Stimulated activated CD8-positive, alpha-beta memory T cell treated with anti-CD3 and anti-CD28 coated beads, Interleukin-2, amount 100 ng/mL, for 48 hours (primary cell): ENCODE data around the gene TMEM63A.
A peak's percentile ranks its signal among the peaks of the same experiment; 100 is the strongest.
"Not testable (repeated sequence)": the region's sequence is repeated elsewhere in the genome, so short reads cannot be mapped to it uniquely, and the experiment has no call there.

ENCODE experiments used
- DNase-seq, 2 donors: peaks; one replicate each; pipeline ENCODE4 v3.0.0-alpha.2; 2020; ENCODE audit warnings: low read depth in 2 of 2

The TMEM63A gene

DNA sequence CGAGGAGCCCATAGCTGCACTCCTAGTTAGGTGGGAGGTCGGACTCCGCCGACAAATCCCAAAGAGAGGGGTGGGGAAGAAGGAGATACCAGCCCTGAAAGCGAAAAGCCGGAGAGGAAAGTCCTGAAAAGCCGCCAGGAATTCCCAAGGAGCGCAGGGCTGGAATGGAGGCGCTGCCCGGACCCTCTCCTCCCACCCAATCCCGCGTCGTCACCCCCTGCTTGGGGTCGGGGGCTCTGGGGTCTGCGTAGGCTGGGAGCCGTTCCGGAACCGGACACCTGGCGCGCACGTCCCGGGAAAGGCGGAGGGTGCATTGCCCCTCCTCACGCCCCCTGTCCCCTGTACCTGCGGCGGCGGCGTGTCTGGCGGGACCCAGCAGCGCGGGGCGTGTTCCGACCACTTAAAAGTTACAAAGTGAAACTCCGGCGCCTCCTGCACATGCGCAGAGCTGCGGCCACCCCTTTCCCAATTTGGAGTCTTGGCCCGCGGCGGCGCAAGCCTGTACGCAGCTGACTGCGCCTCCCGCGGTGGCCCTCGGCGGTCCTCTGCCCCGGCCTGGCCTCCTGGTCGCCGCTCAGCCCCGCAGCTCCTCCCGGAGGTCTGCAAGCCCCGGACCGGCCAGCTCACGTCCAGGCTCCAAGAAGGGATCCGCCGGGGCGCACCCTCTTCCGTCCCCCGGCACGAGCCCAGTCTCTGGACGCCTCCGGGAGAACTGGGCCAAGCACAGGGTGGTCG, at the start of gene TMEM63A:
TSS of gene TMEM63A (minus strand) at position 422 of the 735 bp plus-strand sequence. CDS start 4,800 bp downstream, outside the sequence.
- DNase-seq = peak; percentile 82 to 84

DNA sequence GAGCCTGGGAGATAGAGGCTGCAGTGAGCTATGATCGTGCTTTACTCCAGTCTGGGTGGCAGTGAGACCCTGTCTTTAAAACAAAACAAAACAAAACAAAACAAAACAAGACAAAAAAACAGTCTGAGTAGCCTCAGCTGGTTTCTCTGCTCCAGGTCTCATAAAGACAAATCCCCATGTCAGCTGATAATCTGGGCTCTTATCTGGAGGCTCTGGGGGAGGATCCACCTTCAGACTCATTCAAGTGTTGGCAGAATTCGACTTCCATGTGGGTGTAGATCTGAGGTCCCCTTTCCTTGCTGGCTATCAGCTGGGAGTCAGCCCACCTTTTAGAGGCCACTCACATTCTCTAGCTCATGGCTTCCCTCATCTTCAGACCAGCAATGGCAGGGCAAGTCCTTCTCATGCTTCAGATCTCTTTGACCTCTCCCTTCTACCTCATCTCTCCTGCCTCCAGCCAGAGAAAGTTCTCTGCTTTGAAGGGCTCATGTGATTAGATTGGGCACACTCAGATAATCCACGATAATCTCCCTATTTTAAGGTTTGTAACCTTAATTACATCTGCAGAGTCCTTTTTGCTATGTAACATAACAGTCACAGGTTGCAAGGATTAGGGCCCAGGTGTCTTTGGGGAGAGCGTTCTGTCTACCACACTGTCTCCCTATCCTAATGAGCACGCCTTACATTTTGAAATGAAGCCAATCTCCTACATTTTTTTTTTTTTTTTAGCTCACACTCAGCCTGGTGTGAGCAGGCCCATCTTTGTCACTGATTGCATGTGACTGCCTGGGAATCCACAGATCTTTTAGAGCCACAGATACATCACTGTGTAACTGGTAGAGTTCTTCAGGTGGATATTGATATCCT, 49.3 kb upstream of the TMEM63A start:
- no peak for DNase-seq

GRCh38 chr1:225930566-225930965, 48.4 kb upstream of the TMEM63A start:
- DNase-seq = no peak

DNA sequence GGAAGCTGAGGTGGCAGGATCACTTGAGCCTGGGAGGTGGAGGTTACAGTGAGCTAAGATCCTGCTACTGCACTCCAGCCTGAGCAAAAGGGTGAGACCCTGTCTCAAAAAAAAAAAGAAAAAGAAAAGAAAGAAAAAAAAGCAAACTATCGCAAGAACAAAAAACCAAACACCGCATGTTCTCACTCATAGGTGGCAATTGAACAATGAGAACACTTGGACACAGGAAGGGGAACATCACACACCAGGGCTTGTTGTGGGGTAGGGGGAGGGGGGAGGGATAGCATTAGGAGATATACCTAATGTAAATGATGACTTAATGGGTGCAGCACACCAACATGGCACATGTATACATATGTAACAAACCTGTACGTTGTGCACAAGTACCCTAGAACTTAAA, 47.3 kb upstream of the TMEM63A start:
- DNase-seq = not testable (repeated sequence)

GRCh38 chr1:225928186-225929175, 46.3 kb upstream of the TMEM63A start:
- no peak for DNase-seq

- DNase-seq = no peak
These were observed 44.5 kb upstream of the TMEM63A start for GRCh38 chr1:225926551-225927113.

- DNase-seq = peak; percentile 92 to 93
These were observed 41.7 kb upstream of the TMEM63A start, which contains the start of gene PYCR2 for GRCh38 chr1:225923692-225924555. TSS of gene PYCR2 (minus strand) at chr1:225924250. CDS start at chr1:225924110, 140 bp downstream.

DNA sequence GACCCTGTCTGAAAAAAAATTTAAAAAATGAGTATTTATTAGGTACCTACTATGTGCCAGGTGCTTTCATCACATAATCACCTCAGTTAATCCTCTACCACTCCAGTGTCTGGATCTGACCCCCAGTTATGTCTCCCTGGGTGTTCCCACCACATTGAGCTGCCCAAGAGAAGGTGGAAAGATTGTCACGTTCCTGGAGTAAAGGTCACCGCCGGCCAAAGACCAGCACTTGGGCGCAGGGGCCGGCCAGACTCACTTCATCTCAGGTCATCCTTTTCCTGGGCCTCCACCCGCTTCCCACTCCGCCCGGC, 41.2 kb upstream of the TMEM63A start:
- DNase-seq = no peak

DNA sequence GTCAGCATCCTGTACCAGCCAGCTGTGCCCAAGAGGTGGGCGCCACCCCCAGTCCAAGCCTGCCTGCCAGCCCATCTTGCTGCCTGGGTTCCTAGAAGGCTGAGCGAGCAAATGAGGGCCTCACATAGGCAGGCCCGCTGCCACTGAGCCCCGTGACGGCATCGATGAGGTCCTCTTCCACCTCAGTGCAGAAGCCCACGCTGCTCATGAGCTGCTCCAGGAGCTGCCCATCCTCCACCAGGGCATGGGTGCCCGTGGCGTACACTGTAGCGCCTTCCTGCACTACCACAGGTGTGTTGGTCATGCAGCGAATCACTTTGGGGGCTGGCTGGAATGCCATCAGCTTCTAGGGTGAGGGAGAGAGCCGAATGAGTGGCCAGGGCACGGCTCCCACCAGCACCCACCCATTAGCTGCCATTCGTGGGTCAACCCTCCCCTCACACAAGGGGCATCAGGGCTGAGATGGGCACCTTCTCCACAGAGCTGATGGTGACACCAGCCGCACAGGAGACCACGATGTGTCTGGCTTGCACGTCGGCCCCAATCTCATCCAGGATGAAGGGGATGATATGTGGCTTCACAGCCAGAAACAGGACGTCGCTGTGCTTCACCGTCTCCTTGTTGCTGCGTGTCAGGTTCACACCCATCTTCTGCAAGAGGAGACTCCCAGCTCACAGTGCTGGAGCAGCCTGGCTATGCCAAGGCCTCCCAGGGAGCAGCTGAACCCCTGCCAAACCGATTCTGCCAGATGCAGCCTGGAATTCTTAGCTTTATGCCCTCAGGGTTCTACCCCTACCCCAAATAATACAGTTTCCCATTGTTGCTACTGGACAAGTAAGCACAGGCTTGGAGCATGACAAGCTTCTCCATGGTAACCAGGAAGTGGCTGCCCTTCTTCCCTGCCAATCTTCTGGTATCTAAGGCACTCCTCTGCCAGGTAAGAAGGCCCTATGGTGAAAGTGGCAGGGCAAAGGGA, 39.8 kb upstream of the TMEM63A start:
- DNase-seq = no peak

DNA sequence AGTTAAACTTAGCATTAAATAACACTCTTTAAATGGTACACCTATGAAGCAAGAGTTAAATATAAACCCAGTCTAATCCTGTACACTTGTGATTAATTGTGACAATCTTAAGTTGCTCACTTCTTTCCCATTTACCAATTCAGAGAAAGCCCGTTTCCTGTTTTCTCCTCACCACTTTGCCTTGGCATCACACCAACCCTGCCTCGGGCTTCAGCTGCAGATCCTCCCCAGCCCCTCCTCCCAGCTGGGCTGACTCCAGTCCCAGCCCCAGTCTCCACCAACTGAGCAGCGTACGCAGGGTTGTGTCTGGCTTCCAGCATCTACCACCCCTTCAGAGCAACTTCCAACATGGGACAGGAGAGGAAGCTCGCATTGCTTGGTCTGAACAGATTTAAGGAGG, 37.7 kb upstream of the TMEM63A start:
- DNase-seq = no peak

DNA sequence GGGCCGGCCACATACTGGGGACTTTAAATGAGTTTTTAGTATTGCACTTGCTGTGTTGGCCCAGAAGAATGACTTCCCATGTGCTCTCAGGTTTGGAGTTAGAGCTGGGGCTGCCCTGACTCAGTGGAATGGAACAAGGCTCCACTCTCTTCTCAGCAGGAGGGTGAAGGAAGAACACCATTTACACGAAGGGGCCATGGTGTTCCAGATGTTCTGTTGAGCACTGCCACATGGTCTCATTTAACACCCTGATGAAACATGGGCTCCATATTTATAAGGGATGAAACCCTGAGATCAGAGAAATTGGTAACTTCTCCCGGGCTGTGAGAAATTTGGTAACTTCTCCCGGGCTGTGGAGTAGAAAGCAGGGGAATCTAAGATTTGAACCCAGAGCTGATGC, 36.1 kb upstream of the TMEM63A start:
- no peak for DNase-seq

GRCh38 chr1:225917536-225917935, 35.4 kb upstream of the TMEM63A start:
- no peak for DNase-seq

GRCh38 chr1:225917101-225917500, 34.9 kb upstream of the TMEM63A start:
- DNase-seq = no peak

DNA sequence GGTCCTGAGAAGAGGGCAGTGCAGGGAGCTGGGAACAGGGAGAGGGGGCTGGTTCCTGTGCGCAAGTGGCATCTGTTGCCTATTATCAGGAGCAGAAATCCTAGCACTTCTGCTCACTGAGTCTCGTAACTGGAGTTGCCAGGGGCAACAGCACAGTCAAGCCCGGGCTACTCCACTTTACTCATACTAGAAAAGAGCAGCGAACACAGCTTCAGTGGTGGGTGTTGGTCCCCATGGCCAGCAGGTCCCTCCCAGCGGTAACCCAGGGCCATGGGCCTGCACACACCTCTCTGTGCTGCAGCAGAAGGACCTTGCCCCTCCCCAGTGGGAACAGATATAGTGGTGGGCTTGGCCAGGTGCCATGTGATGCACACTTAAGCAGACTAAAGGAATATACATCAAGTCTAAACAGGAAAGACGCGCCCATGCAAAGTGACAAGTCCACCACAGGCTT, 33.4 kb upstream of the TMEM63A start:
- DNase-seq = no peak

DNA sequence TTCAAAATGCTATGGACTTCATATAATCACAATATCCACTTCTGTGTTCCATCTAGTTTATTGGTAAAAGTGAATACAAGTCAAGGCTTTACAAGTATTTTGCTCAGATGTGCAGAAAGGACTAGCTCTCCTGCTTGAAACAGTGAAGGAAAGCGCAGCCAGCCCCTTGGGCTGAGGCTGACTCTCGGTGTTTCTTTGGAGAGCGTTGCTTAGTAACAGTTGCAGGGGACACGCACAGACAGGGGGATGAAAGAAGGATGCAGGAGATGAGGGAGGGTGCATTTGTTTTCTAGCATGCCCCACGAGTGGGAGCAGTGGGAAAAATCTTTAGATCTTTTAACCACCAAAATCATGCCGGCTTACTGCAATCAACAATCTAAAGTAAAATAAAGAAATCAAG, 32.8 kb upstream of the TMEM63A start:
- DNase-seq = no peak

GRCh38 chr1:225914391-225914790, 32.2 kb upstream of the TMEM63A start:
- DNase-seq = no peak

GRCh38 chr1:225911191-225912130, 29.3 kb upstream of the TMEM63A start:
- peak; percentile 58 to 63 for DNase-seq

DNA sequence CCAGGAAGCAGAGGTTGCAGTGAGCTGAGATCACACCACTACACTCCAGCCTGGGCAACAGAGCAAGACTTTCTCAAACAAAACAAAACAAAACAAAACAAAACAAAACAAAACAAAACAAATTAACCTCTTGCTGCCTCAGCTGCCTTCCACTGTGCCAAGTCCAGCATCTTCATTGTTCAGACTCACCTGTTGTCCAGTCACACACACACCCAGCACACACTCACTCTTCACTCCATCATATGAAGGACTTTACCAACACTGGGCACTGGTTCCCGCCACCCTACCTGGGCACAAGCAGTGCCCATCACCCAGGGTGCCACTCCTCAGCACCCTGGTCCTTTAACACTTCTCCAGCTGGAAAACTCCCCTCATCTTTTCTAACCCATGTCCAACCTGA, 27.3 kb upstream of the TMEM63A start:
- DNase-seq = no peak
